H9 (cell line): Measurements from ENCODE around the gene NHERF1. TPM values are rescaled to one million over a fixed set of nuclear protein-coding genes. Genes with fewer than 3 reads are reported as not detected.

ENCODE experiments used
- DNase-seq: peaks from one replicate; pipeline ENCODE4 v3.0.0-alpha.2; 2017
- H2AFZ ChIP-seq: one replicate; pipeline ENCODE4 v1.6.1; 2013; ENCODE audit warnings: mild to moderate bottlenecking, low read length, control low read depth, moderate library complexity
- H2AK5ac ChIP-seq: 2 replicates; pipeline ENCODE4 v1.6.1; 2013; ENCODE audit warnings: low read length, control low read depth, mixed read lengths; ENCODE audit not compliant: insufficient read length
- H2BK120ac ChIP-seq: one replicate; pipeline ENCODE4 v1.6.1; 2013; ENCODE audit warnings: low read depth, mild to moderate bottlenecking, low read length, control low read depth, inconsistent platforms; ENCODE audit not compliant: poor library complexity, severe bottlenecking
- H2BK12ac ChIP-seq: 2 replicates; pipeline ENCODE4 v1.6.1; 2013; ENCODE audit warnings: low read length, control low read depth, mixed read lengths, low read depth; ENCODE audit not compliant: insufficient read length
- H2BK15ac ChIP-seq: 2 replicates; pipeline ENCODE4 v1.6.1; 2013; ENCODE audit warnings: low read depth, low read length, control low read depth
- H2BK20ac ChIP-seq: one replicate; pipeline ENCODE4 v1.6.1; 2013; ENCODE audit warnings: low read depth, mild to moderate bottlenecking, low read length, control low read depth, inconsistent platforms; ENCODE audit not compliant: poor library complexity, severe bottlenecking
- H2BK5ac ChIP-seq: 2 replicates; pipeline ENCODE4 v1.6.1; 2013; ENCODE audit warnings: low read length, control low read depth, mixed read lengths; ENCODE audit not compliant: insufficient read length
- H3K14ac ChIP-seq: 2 replicates; pipeline ENCODE4 v1.6.1; 2013; ENCODE audit warnings: low read length, control low read depth; ENCODE audit not compliant: insufficient read depth
- H3K18ac ChIP-seq: 2 replicates; pipeline ENCODE4 v1.6.1; 2013; ENCODE audit warnings: low read depth, mild to moderate bottlenecking, mixed read lengths, low read length, control low read depth; ENCODE audit not compliant: insufficient read length
- H3K23ac ChIP-seq: 2 replicates; pipeline ENCODE4 v1.6.1; 2013; ENCODE audit warnings: low read length, control low read depth, mixed read lengths, low read depth; ENCODE audit not compliant: insufficient read length
- H3K23me2 ChIP-seq: 2 replicates; pipeline ENCODE4 v1.6.1; 2013; ENCODE audit warnings: low read depth, mild to moderate bottlenecking, mixed read lengths, low read length, control low read depth; ENCODE audit not compliant: insufficient read length, poor library complexity, severe bottlenecking
- H3K27ac ChIP-seq: 2 replicates; pipeline ENCODE4 v1.5.1; 2013; ENCODE audit warnings: low read length, control low read depth, mixed read lengths, low read depth; ENCODE audit not compliant: insufficient read length
- H3K27me3 ChIP-seq: 2 replicates; pipeline ENCODE4 v1.6.1; 2013; ENCODE audit warnings: low read length, control low read depth, inconsistent platforms; ENCODE audit not compliant: insufficient read depth
- H3K4ac ChIP-seq: 2 replicates; pipeline ENCODE4 v1.6.1; 2013; ENCODE audit warnings: low read depth, mild to moderate bottlenecking, control low read depth, inconsistent platforms, low read length, moderate library complexity
- H3K4me1 ChIP-seq: 2 replicates; pipeline ENCODE4 v1.6.1; 2013; ENCODE audit warnings: low read length, control low read depth, inconsistent platforms; ENCODE audit not compliant: insufficient read depth
- H3K4me2 ChIP-seq: 2 replicates; pipeline ENCODE4 v1.6.1; 2013; ENCODE audit warnings: low read length, control low read depth, mixed read lengths; ENCODE audit not compliant: insufficient read length, insufficient read depth
- H3K56ac ChIP-seq: 2 replicates; pipeline ENCODE4 v1.6.1; 2013; ENCODE audit warnings: low read depth, mild to moderate bottlenecking, mixed read lengths, low read length, control low read depth; ENCODE audit not compliant: insufficient read length
- H3K79me1 ChIP-seq: 2 replicates; pipeline ENCODE4 v1.6.1; 2013; ENCODE audit warnings: low read depth, mild to moderate bottlenecking, moderate library complexity, low read length, control low read depth, inconsistent platforms; ENCODE audit not compliant: insufficient read depth, poor library complexity, severe bottlenecking
- H3K79me2 ChIP-seq: 2 replicates; pipeline ENCODE4 v1.6.1; 2013; ENCODE audit warnings: low read length, control low read depth, inconsistent platforms; ENCODE audit not compliant: insufficient read depth
- H3K9ac ChIP-seq: 2 replicates; pipeline ENCODE4 v1.6.1; 2013; ENCODE audit warnings: low read length, control low read depth, mixed read lengths; ENCODE audit not compliant: insufficient read length; ENCODE audit errors: extremely low read depth
- H3K9me3 ChIP-seq: one replicate; pipeline ENCODE4 v1.6.1; 2013; ENCODE audit warnings: low read depth, low read length, inconsistent platforms; ENCODE audit not compliant: control insufficient read depth
- H3T11ph ChIP-seq: one replicate; pipeline ENCODE4 v1.6.1; 2013; ENCODE audit warnings: mild to moderate bottlenecking, low read length, control low read depth, inconsistent platforms
- H4K20me1 ChIP-seq: one replicate; pipeline ENCODE4 v1.6.1; 2013; ENCODE audit not compliant: control insufficient read depth, insufficient read length, insufficient read depth
- H4K5ac ChIP-seq: 2 replicates; pipeline ENCODE4 v1.6.1; 2013; ENCODE audit warnings: low read depth, mild to moderate bottlenecking, mixed read lengths, low read length, control low read depth; ENCODE audit not compliant: insufficient read length
- H4K8ac ChIP-seq: replicated peaks from 2 replicates; pipeline ENCODE4 v1.6.1; 2013; ENCODE audit warnings: low read length, control low read depth, mixed read lengths, low read depth; ENCODE audit not compliant: insufficient read length
- H4K91ac ChIP-seq: 2 replicates; pipeline ENCODE4 v1.6.1; 2013; ENCODE audit warnings: low read depth, mild to moderate bottlenecking, moderate library complexity, mixed read lengths, low read length, control low read depth; ENCODE audit not compliant: insufficient read length
- H3K27ac Mint-ChIP-seq, 3 experiments: 2 replicates in 2 of 3; 3 replicates in 1 of 3; pipeline ENCODE4 v1.8.0; 2020 to 2021; ENCODE audit warnings: mixed read lengths in 3 of 3, mild to moderate bottlenecking in 1 of 3, moderate library complexity in 1 of 3
- H3K27me3 Mint-ChIP-seq: 2 replicates; pipeline ENCODE4 v1.8.0; 2021; ENCODE audit warnings: low read depth, mild to moderate bottlenecking, moderate library complexity, mixed read lengths
- H3K36me3 Mint-ChIP-seq, 3 experiments: 2 replicates in 2 of 3; 3 replicates in 1 of 3; pipeline ENCODE4 v1.8.0; 2020 to 2021; ENCODE audit warnings: low read depth in 3 of 3, mixed read lengths in 3 of 3; ENCODE audit not compliant: insufficient read depth in 1 of 3
- H3K4me1 Mint-ChIP-seq, 2 experiments: 2 replicates each; pipeline ENCODE4 v1.8.0; 2020; ENCODE audit warnings: mixed read lengths in 2 of 2
- H3K4me3 Mint-ChIP-seq, 2 experiments: 2 replicates in 1 of 2; 3 replicates in 1 of 2; pipeline ENCODE4 v1.8.0; 2020 to 2021; ENCODE audit warnings: mild to moderate bottlenecking in 2 of 2, mixed read lengths in 2 of 2, moderate library complexity in 1 of 2
- H3K9me3 Mint-ChIP-seq, 2 experiments: 2 replicates in 1 of 2; 3 replicates in 1 of 2; pipeline ENCODE4 v1.8.0; 2020; ENCODE audit warnings: mild to moderate bottlenecking in 2 of 2, mixed read lengths in 2 of 2, moderate library complexity in 1 of 2
- CTCF ChIP-seq: fragments of 200-600 bp; sonication (generic); conservative IDR thresholded peaks from 3 replicates; pipeline ENCODE4 v1.8.0; 2021; ENCODE audit warnings: antibody characterized with exemption, mild to moderate bottlenecking
- WGBS: extraction: QIAGEN DNeasy Blood & Tissue Kit; methylation state at CpG from one replicate; pipeline ENCODE4 v1.1.7; 2013; ENCODE audit warnings: missing lambda C conversion rate, low lambda C conversion rate, mixed read lengths; ENCODE audit not compliant: insufficient read length; ENCODE audit errors: extremely low coverage; 5-methylcytosine and 5-hydroxymethylcytosine counted together
- total RNA-seq: library from RNA; stranded (reverse); gene quantifications from 2 replicates; pipeline ENCODE4 v1.2.1, GENCODE V29; 2021

Gene NHERF1
- total RNA-seq, 1 experiment from 2014 or later, result 74.4 TPM

- H4K91ac ChIP-seq, result no peak overlapping the region
- no peak for DNase-seq
- H4K8ac ChIP-seq, result no peak overlapping the region
- no peaks in the 10 kb centered on the region; the same call in 1 of the 2 replicates for H3K27me3 ChIP-seq
- no CpG with 5 or more reads among the region's 3 CpGs for WGBS
- H3K18ac ChIP-seq, result no peak overlapping the region
- H3K14ac ChIP-seq, result no peak overlapping the region
- H2AK5ac ChIP-seq, result no peak overlapping the region
- no peak overlapping the region for H3K4ac ChIP-seq
- Mint-ChIP-seq H3K27ac (no peak overlapping the region), H3K27me3 (peaks cover 38% of the 10 kb centered on the region), H3K4me3 (no peak overlapping the region), H3K36me3 (no peaks in the 10 kb centered on the region), H3K9me3 (no peaks in the 10 kb centered on the region), H3K4me1 (no peaks in the 10 kb centered on the region)
- H3K23me2 ChIP-seq, result no peaks in the 10 kb centered on the region
- no peak overlapping the region for H3T11ph ChIP-seq
- H2BK5ac ChIP-seq, result no peak overlapping the region
- no peak overlapping the region for H3K56ac ChIP-seq
- no peak overlapping the region for H2BK20ac ChIP-seq
- no peak overlapping the region for H2BK120ac ChIP-seq
- no peak overlapping the region for H2AFZ ChIP-seq
- H2BK12ac ChIP-seq, result no peak overlapping the region
- no peaks in the 10 kb centered on the region for H3K79me2 ChIP-seq
- no peak overlapping the region for H2BK15ac ChIP-seq
- H3K9me3 ChIP-seq, result no peaks in the 10 kb centered on the region
- H3K4me2 ChIP-seq, result no peak overlapping the region
- no peak for TF ChIP-seq CTCF
- no peaks in the 10 kb centered on the region for H3K79me1 ChIP-seq
- H4K20me1 ChIP-seq, result no peaks in the 10 kb centered on the region
- no peaks in the 10 kb centered on the region for H3K4me1 ChIP-seq
- no peak overlapping the region for H3K9ac ChIP-seq
- H3K27ac ChIP-seq, result no peak overlapping the region
- H3K23ac ChIP-seq, result no peak overlapping the region
- no peak overlapping the region for H4K5ac ChIP-seq
Measured at GRCh38 chr17:74725111-74725510, 23.3 kb upstream of the NHERF1 start.
